Activated CD4-positive, CD25-positive, alpha-beta regulatory T cell treated with anti-CD3 and anti-CD28 coated beads, Interleukin-2, amount 50 U/mL, for 24 hours (primary cell): ENCODE measurements around the gene IFNL2.

ENCODE experiments used
- ATAC-seq, 2 donors: fragments of 150-1000 bp; cut with Tn5 transposase; one replicate each; pipeline ENCODE4 v1.10.0; 2021; ENCODE audit warnings: mild to moderate bottlenecking in 1 of 2, moderate library complexity in 1 of 2

IFNL2 gene

DNA sequence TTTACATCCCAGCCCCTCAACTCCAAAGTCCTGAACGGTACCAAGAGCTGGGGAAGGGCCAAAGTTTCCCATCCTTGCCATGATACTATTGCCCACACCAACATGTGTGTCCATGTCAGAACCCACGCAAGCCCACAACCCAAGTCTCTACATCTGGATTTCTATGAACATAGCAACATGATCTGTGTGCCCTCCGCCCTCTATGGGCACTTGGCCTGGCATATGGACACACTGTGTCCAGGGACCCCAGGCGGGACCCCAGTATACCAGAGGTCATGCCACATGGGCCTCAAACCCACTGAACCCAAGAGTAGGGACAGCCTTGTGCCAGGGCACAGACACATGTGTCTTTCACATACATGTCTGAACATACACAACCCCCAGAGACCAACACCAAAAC lies 50.5 kb downstream of the IFNL2 start:
- no peak for ATAC-seq

DNA sequence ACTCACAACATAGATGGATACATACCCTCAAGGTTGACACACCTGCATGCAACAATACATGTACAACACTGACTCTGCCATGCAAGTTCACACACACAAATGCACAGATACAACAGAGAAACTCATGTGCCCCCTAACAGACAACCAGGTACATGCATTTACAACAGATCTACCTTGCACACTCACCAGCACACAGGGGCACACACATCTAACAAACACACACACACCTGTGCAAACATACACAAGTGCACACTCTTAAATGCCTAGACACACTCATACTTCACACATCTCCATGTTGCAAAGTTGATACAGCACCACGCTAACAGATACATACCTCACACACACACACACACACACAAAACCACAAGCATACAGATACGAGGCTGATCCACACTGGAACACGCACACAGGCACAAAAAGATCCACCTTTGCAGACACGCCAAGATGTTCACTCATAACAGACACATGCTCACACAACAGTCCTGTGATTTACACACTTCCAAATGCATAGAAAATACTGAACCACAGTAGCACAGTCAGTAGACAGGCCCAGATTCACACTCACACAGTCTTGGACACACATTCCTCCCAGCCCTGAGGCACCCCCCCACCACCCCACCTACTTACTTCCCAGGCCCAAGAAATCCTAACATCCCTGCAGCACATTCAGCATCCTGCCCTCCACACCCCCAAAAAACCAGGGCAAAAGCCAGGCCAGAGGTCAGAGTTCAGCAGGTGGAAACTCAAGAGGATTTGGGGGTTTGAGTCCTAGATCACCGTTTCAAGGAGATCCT lies 51.1 kb downstream of the IFNL2 start:
- no peak for ATAC-seq
